Liver (tissue), 3 donors: ENCODE results near the gene RNF112.

Experiments used
- ATF3 ChIP-seq: IDR thresholded peaks from 2 replicates; pipeline ENCODE4 v1.6.1; 2016; ENCODE audit warnings: antibody characterized with exemption
- EGR1 ChIP-seq, 2 donors: IDR thresholded peaks; 2 replicates each; pipeline ENCODE4 v1.6.1; 2016 to 2018; ENCODE audit warnings: antibody characterized with exemption in 2 of 2, low read depth in 2 of 2
- GABPA ChIP-seq, 2 donors: IDR thresholded peaks in 1 of 2; conservative IDR thresholded peaks in 1 of 2; 2 replicates each; pipeline ENCODE4 v1.6.1; 2016; ENCODE audit warnings: antibody characterized with exemption in 2 of 2, mild to moderate bottlenecking in 1 of 2, moderate library complexity in 1 of 2
- HNF4A ChIP-seq, 2 donors: conservative IDR thresholded peaks; 2 replicates each; pipeline ENCODE4 v1.6.1; 2016; ENCODE audit warnings: antibody characterized with exemption in 2 of 2, mild to moderate bottlenecking in 2 of 2
- JUND ChIP-seq, 2 donors: IDR thresholded peaks; 2 replicates each; pipeline ENCODE4 v1.6.1; 2016; ENCODE audit warnings: antibody characterized with exemption in 2 of 2
- MAX ChIP-seq: IDR thresholded peaks from 2 replicates; pipeline ENCODE4 v1.6.1; 2016; ENCODE audit warnings: antibody characterized with exemption
- RAD21 ChIP-seq, 2 donors: IDR thresholded peaks; 2 replicates each; pipeline ENCODE4 v1.6.1; 2016; ENCODE audit warnings: antibody characterized with exemption in 2 of 2, mild to moderate bottlenecking in 2 of 2
- RXRA ChIP-seq, 2 donors: IDR thresholded peaks; 2 replicates each; pipeline ENCODE4 v1.6.1; 2017 to 2018; ENCODE audit warnings: antibody characterized with exemption in 2 of 2, mild to moderate bottlenecking in 1 of 2
- SP1 ChIP-seq: IDR thresholded peaks from 2 replicates; pipeline ENCODE4 v1.6.1; 2018; ENCODE audit warnings: antibody characterized with exemption, mild to moderate bottlenecking
- TAF1 ChIP-seq: conservative IDR thresholded peaks from 2 replicates; pipeline ENCODE4 v1.6.1; 2016; ENCODE audit warnings: antibody characterized with exemption, mild to moderate bottlenecking
- YY1 ChIP-seq: IDR thresholded peaks from 2 replicates; pipeline ENCODE4 v1.6.1; 2016; ENCODE audit warnings: antibody characterized with exemption, mild to moderate bottlenecking
- TF ChIP-seq, protein P1 (sequence below): IDR thresholded peaks from 2 replicates; pipeline ENCODE4 v1.6.1; 2016; ENCODE audit warnings: antibody characterized with exemption
- TF ChIP-seq, protein P2 (sequence below): fragments of 150-350 bp; IDR thresholded peaks from 2 replicates; pipeline ENCODE4 v1.5.1; 2017; ENCODE audit warnings: improper control_type of control experiment, low read depth, low read length; ENCODE audit not compliant: missing input control
- TF ChIP-seq, protein P3 (sequence below): IDR thresholded peaks from 2 replicates; pipeline ENCODE4 v1.6.1; 2016; ENCODE audit warnings: antibody characterized with exemption, mild to moderate bottlenecking
- donor health status: healthy.
- donor health status: healthy.

DNA sequence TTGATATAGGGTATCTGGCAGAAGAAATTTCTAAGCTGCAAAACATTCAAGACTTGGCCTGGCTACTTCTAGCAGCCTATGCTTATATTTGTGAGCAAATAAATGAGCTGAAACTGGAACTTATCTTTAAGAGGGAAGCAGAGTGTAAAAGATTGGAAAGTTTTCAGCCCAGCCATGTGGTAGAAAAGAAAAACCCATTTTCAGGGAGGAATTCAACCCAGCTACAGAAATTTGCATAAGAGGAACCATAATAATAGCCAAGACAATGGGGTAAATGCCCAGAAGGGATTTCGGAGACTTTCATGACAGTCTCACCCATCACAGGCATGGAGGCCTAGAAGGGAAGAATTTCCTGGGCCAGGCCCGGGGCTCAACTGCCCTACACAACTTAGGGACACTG is 31.7 kb downstream of the RNF112 start:
- TF ChIP-seq, protein P1, sequence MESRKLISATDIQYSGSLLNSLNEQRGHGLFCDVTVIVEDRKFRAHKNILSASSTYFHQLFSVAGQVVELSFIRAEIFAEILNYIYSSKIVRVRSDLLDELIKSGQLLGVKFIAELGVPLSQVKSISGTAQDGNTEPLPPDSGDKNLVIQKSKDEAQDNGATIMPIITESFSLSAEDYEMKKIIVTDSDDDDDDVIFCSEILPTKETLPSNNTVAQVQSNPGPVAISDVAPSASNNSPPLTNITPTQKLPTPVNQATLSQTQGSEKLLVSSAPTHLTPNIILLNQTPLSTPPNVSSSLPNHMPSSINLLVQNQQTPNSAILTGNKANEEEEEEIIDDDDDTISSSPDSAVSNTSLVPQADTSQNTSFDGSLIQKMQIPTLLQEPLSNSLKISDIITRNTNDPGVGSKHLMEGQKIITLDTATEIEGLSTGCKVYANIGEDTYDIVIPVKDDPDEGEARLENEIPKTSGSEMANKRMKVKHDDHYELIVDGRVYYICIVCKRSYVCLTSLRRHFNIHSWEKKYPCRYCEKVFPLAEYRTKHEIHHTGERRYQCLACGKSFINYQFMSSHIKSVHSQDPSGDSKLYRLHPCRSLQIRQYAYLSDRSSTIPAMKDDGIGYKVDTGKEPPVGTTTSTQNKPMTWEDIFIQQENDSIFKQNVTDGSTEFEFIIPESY: no peak
- TF ChIP-seq, protein P2, sequence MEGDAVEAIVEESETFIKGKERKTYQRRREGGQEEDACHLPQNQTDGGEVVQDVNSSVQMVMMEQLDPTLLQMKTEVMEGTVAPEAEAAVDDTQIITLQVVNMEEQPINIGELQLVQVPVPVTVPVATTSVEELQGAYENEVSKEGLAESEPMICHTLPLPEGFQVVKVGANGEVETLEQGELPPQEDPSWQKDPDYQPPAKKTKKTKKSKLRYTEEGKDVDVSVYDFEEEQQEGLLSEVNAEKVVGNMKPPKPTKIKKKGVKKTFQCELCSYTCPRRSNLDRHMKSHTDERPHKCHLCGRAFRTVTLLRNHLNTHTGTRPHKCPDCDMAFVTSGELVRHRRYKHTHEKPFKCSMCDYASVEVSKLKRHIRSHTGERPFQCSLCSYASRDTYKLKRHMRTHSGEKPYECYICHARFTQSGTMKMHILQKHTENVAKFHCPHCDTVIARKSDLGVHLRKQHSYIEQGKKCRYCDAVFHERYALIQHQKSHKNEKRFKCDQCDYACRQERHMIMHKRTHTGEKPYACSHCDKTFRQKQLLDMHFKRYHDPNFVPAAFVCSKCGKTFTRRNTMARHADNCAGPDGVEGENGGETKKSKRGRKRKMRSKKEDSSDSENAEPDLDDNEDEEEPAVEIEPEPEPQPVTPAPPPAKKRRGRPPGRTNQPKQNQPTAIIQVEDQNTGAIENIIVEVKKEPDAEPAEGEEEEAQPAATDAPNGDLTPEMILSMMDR: no peak
- TF ChIP-seq SP1 (no peak), MAX (no peak), RAD21 (IDR thresholded peaks at IDR 0.05) (no peak), TAF1 (no peak), ATF3 (no peak), YY1 (no peak), RXRA (IDR thresholded peaks at IDR 0.05) (no peak), EGR1 (IDR thresholded peaks at IDR 0.05; ENCODE audit: low read depth in 2 of 2) (no peak), JUND (IDR thresholded peaks at IDR 0.05) (no peak), HNF4A (conservative IDR thresholded peaks at IDR 0.05) (no peak), GABPA (IDR thresholded peaks at IDR 0.05 in 1 of 2, conservative IDR thresholded peaks at IDR 0.05 in 1 of 2) (no peak)
- TF ChIP-seq, protein P3, sequence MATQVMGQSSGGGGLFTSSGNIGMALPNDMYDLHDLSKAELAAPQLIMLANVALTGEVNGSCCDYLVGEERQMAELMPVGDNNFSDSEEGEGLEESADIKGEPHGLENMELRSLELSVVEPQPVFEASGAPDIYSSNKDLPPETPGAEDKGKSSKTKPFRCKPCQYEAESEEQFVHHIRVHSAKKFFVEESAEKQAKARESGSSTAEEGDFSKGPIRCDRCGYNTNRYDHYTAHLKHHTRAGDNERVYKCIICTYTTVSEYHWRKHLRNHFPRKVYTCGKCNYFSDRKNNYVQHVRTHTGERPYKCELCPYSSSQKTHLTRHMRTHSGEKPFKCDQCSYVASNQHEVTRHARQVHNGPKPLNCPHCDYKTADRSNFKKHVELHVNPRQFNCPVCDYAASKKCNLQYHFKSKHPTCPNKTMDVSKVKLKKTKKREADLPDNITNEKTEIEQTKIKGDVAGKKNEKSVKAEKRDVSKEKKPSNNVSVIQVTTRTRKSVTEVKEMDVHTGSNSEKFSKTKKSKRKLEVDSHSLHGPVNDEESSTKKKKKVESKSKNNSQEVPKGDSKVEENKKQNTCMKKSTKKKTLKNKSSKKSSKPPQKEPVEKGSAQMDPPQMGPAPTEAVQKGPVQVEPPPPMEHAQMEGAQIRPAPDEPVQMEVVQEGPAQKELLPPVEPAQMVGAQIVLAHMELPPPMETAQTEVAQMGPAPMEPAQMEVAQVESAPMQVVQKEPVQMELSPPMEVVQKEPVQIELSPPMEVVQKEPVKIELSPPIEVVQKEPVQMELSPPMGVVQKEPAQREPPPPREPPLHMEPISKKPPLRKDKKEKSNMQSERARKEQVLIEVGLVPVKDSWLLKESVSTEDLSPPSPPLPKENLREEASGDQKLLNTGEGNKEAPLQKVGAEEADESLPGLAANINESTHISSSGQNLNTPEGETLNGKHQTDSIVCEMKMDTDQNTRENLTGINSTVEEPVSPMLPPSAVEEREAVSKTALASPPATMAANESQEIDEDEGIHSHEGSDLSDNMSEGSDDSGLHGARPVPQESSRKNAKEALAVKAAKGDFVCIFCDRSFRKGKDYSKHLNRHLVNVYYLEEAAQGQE: no peak
